ENCODE results near the gene CLEC7A.

Gene CLEC7A

GRCh38 chr12:10119066-10119465 is 10.9 kb downstream of the CLEC7A start:
- in situ Hi-C loops (cut with MboI; ENCODE audit: low pct_unique_long_range_greater_than_20kb, low sequenced_read_pairs, unreplicated experiment) = no loop called here

GRCh38 chr12:10115890-10116289 is 14.1 kb downstream of the CLEC7A start:
- in situ Hi-C loops (cut with MboI; ENCODE audit: low pct_unique_long_range_greater_than_20kb, low sequenced_read_pairs, unreplicated experiment) = no loop called here
- TF ChIP-seq, protein P1, sequence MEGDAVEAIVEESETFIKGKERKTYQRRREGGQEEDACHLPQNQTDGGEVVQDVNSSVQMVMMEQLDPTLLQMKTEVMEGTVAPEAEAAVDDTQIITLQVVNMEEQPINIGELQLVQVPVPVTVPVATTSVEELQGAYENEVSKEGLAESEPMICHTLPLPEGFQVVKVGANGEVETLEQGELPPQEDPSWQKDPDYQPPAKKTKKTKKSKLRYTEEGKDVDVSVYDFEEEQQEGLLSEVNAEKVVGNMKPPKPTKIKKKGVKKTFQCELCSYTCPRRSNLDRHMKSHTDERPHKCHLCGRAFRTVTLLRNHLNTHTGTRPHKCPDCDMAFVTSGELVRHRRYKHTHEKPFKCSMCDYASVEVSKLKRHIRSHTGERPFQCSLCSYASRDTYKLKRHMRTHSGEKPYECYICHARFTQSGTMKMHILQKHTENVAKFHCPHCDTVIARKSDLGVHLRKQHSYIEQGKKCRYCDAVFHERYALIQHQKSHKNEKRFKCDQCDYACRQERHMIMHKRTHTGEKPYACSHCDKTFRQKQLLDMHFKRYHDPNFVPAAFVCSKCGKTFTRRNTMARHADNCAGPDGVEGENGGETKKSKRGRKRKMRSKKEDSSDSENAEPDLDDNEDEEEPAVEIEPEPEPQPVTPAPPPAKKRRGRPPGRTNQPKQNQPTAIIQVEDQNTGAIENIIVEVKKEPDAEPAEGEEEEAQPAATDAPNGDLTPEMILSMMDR (IDR thresholded peaks at IDR 0.05; ENCODE audit: extremely low read depth, insufficient read depth, missing control alignments) = no peak
- DNase-seq (ENCODE audit: low spot score) = no peak

More at GRCh38 chr12:10119066-10119465, 10.9 kb downstream of the CLEC7A start:
- no peak for DNase-seq (ENCODE audit: low spot score)
- TF ChIP-seq, protein P1 (IDR thresholded peaks at IDR 0.05; ENCODE audit: extremely low read depth, insufficient read depth, missing control alignments) = no peak

- no peak for DNase-seq (ENCODE audit: low spot score)
- in situ Hi-C loops (cut with MboI; ENCODE audit: low pct_unique_long_range_greater_than_20kb, low sequenced_read_pairs, unreplicated experiment) = no loop called here
- TF ChIP-seq, protein P1 (IDR thresholded peaks at IDR 0.05; ENCODE audit: extremely low read depth, insufficient read depth, missing control alignments) = no peak
These were observed 14.7 kb downstream of the CLEC7A start for GRCh38 chr12:10115311-10115710.

DNA sequence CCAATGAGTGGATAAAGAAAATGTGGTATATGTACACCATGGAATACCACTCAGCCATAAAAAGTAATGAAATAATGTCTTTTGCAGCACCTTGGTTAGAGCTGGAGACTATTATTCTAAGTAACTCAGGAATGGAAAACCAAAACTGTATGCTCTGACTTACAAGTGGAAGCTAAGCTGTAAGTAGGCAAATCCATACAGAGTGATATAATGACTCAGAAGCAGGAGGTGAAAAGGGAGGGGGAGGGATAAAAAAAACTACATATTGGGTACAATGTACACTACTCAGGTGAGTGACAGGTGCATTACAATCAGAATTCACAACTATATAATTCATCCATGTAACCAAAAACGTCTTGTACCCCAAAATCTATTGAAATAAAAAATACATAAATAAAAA is 16.1 kb downstream of the CLEC7A start:
- DNase-seq (ENCODE audit: low spot score) = no peak
- in situ Hi-C loops (cut with MboI; ENCODE audit: low pct_unique_long_range_greater_than_20kb, low sequenced_read_pairs, unreplicated experiment) = no loop called here
- TF ChIP-seq, protein P1 (IDR thresholded peaks at IDR 0.05; ENCODE audit: extremely low read depth, insufficient read depth, missing control alignments) = no peak

- in situ Hi-C loops (cut with MboI; ENCODE audit: low pct_unique_long_range_greater_than_20kb, low sequenced_read_pairs, unreplicated experiment) = no loop called here
- DNase-seq (ENCODE audit: low spot score) = no peak
- TF ChIP-seq, protein P1 (IDR thresholded peaks at IDR 0.05; ENCODE audit: extremely low read depth, insufficient read depth, missing control alignments) = no peak
These were observed 16.9 kb downstream of the CLEC7A start for GRCh38 chr12:10113075-10113474.

- TF ChIP-seq, protein P1 (IDR thresholded peaks at IDR 0.05; ENCODE audit: extremely low read depth, insufficient read depth, missing control alignments) = no peak
- in situ Hi-C loops (cut with MboI; ENCODE audit: low pct_unique_long_range_greater_than_20kb, low sequenced_read_pairs, unreplicated experiment) = no loop called here
- no peak for DNase-seq (ENCODE audit: low spot score)
These were observed 18.5 kb downstream of the CLEC7A start for GRCh38 chr12:10111451-10111850.
